Uterus (tissue), 2 donors: ENCODE results near the gene PARP8.

Experiments used
- POLR2A ChIP-seq, 2 donors: fragments of 450-650 bp; IDR thresholded peaks; one replicate each; pipeline ENCODE4 v1.6.1; 2016; ENCODE audit warnings: antibody characterized with exemption in 2 of 2, mild to moderate bottlenecking in 1 of 2, moderate library complexity in 1 of 2
- TF ChIP-seq, protein P1 (sequence below), 4 experiments: fragments of 200-600 bp in 2 of 4; fragments of 450-650 bp in 2 of 4; sonication (generic) in 2 of 4; IDR thresholded peaks; one replicate each; pipeline ENCODE4 v1.5.1; 2016 to 2019; ENCODE audit warnings: antibody characterized with exemption in 4 of 4, mild to moderate bottlenecking in 2 of 4, moderate library complexity in 1 of 4

DNA sequence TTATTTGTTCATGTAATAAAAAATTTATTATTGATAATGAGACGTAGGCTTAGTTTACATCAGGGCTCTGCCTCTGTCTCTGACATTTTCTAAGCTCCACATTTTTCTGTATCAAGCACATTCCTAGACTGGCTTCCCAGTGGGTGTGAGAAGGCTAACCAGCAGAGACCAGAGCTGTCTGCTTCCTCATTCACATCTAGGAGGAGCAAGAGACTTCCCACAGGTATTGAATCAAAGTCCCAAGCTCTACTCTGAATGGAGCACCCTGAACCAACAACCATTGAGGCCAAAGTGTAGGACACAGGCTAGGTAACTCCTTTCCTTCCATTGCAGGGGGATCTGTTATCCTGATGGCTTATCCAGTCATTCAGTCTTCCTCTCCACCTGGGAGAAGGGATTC, 72.4 kb downstream of the PARP8 start:
- no peak for TF ChIP-seq POLR2A (IDR thresholded peaks at IDR 0.05)
- TF ChIP-seq, protein P1, sequence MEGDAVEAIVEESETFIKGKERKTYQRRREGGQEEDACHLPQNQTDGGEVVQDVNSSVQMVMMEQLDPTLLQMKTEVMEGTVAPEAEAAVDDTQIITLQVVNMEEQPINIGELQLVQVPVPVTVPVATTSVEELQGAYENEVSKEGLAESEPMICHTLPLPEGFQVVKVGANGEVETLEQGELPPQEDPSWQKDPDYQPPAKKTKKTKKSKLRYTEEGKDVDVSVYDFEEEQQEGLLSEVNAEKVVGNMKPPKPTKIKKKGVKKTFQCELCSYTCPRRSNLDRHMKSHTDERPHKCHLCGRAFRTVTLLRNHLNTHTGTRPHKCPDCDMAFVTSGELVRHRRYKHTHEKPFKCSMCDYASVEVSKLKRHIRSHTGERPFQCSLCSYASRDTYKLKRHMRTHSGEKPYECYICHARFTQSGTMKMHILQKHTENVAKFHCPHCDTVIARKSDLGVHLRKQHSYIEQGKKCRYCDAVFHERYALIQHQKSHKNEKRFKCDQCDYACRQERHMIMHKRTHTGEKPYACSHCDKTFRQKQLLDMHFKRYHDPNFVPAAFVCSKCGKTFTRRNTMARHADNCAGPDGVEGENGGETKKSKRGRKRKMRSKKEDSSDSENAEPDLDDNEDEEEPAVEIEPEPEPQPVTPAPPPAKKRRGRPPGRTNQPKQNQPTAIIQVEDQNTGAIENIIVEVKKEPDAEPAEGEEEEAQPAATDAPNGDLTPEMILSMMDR (IDR thresholded peaks at IDR 0.05): no peak
